Endothelial cell of umbilical vein (primary cell): ENCODE measurements around the gene CDC45.
"Not testable (repeated sequence)": the region's sequence is repeated elsewhere in the genome, so short reads cannot be mapped to it uniquely, and the experiment has no call there.

Experiments used
- EZH2 ChIP-seq: IDR thresholded peaks from 2 replicates; pipeline ENCODE4 v1.6.1; 2012; ENCODE audit warnings: borderline replicate concordance, low read depth, mild to moderate bottlenecking, moderate library complexity, low read length, inconsistent platforms; ENCODE audit not compliant: severe bottlenecking
- MAX ChIP-seq: IDR thresholded peaks from 2 replicates; pipeline ENCODE4 v1.6.1; 2011; ENCODE audit not compliant: insufficient read depth, insufficient read length
- POLR2A ChIP-seq: IDR thresholded peaks from 2 replicates; pipeline ENCODE4 v1.6.1; 2012; ENCODE audit warnings: low read depth, mild to moderate bottlenecking, control low read depth, low read length
- POLR2AphosphoS5 ChIP-seq: IDR thresholded peaks from 2 replicates; pipeline ENCODE4 v1.6.1; 2012; ENCODE audit warnings: low read depth, mild to moderate bottlenecking, control low read depth, low read length, moderate library complexity; ENCODE audit not compliant: insufficient read depth
- TF ChIP-seq, protein P1 (sequence below), 2 donors: IDR thresholded peaks; 1 replicate in 1 of 2; 2 replicates in 1 of 2; pipeline ENCODE4 v1.5.1; 2011; ENCODE audit warnings: low read length in 2 of 2, mild to moderate bottlenecking in 2 of 2, moderate library complexity in 2 of 2, control low read depth in 1 of 2, inconsistent platforms in 1 of 2, low read depth in 1 of 2; ENCODE audit not compliant: insufficient read depth in 1 of 2; ENCODE audit errors: extremely low read depth in 1 of 2

- not testable (repeated sequence) for TF ChIP-seq POLR2A, POLR2AphosphoS5, MAX, EZH2
- TF ChIP-seq, protein P1, sequence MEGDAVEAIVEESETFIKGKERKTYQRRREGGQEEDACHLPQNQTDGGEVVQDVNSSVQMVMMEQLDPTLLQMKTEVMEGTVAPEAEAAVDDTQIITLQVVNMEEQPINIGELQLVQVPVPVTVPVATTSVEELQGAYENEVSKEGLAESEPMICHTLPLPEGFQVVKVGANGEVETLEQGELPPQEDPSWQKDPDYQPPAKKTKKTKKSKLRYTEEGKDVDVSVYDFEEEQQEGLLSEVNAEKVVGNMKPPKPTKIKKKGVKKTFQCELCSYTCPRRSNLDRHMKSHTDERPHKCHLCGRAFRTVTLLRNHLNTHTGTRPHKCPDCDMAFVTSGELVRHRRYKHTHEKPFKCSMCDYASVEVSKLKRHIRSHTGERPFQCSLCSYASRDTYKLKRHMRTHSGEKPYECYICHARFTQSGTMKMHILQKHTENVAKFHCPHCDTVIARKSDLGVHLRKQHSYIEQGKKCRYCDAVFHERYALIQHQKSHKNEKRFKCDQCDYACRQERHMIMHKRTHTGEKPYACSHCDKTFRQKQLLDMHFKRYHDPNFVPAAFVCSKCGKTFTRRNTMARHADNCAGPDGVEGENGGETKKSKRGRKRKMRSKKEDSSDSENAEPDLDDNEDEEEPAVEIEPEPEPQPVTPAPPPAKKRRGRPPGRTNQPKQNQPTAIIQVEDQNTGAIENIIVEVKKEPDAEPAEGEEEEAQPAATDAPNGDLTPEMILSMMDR (IDR thresholded peaks at IDR 0.05; ENCODE audit: extremely low read depth in 1 of 2, insufficient read depth in 1 of 2, low read depth in 1 of 2, low read length in 2 of 2): not testable (repeated sequence)
These were observed 34.3 kb upstream of the CDC45 start for GRCh38 chr22:19445279-19445982.
